H1 (cell line): ENCODE results near the gene GRAMD1B. TPM values are rescaled to one million over a fixed set of nuclear protein-coding genes. Genes with fewer than 3 reads are reported as not detected.
A peak's percentile ranks its signal among the peaks of the same experiment; 100 is the strongest.

ENCODE experiments used
- CTCF ChIA-PET: fragments of 300-600 bp; sonication (Branson Sonifier 250); formaldehyde crosslinking; loops from one replicate; lab custom pipeline; 2021; ENCODE audit not compliant: partially characterized antibody; lab: Charles Lee
- POLR2A ChIA-PET: fragments of 300-600 bp; sonication (Branson Sonifier 250); formaldehyde crosslinking; loops from one replicate; lab custom pipeline; 2021; ENCODE audit warnings: inconsistent platforms; ENCODE audit not compliant: partially characterized antibody; lab: Charles Lee
- DNase-seq, 2 experiments: peaks; one replicate each; pipeline versions ENCODE4 v3.0.0 to v3.0.0-alpha.2; 2010 to 2022; ENCODE audit warnings: low spot score in 2 of 2, low read depth in 1 of 2, mixed read lengths in 1 of 2
- FAIRE-seq: peaks from 2 replicates; lab custom pipeline; 2011; peaks lifted over from hg19 to GRCh38; lab: Jason Lieb, UNC
- H2AFZ ChIP-seq: 2 replicates; pipeline ENCODE4 v1.8.1; 2012; ENCODE audit warnings: low read length, inconsistent platforms
- H2AK5ac ChIP-seq: 2 replicates; pipeline ENCODE4 v1.6.1; 2013; ENCODE audit warnings: low read depth, low read length
- H2BK120ac ChIP-seq: replicated peaks from 2 replicates; pipeline ENCODE3; 2013; ENCODE audit warnings: low read depth, low read length, inconsistent platforms
- H2BK12ac ChIP-seq: 2 replicates; pipeline ENCODE4 v1.6.1; 2013; ENCODE audit warnings: low read depth, low read length
- H2BK15ac ChIP-seq: 2 replicates; pipeline ENCODE4 v1.6.1; 2013; ENCODE audit warnings: low read length
- H2BK20ac ChIP-seq: 2 replicates; pipeline ENCODE4 v1.6.1; 2013; ENCODE audit warnings: low read length
- H2BK5ac ChIP-seq: 2 replicates; pipeline ENCODE4 v1.6.1; 2013; ENCODE audit warnings: low read depth, low read length
- H3K14ac ChIP-seq: 2 replicates; pipeline ENCODE4 v1.6.1; 2013; ENCODE audit warnings: inconsistent platforms; ENCODE audit not compliant: insufficient read length
- H3K18ac ChIP-seq: 2 replicates; pipeline ENCODE4 v1.6.1; 2013; ENCODE audit warnings: low read length; ENCODE audit errors: extremely low read depth
- H3K23ac ChIP-seq: 2 replicates; pipeline ENCODE4 v1.6.1; 2013; ENCODE audit warnings: inconsistent platforms; ENCODE audit not compliant: insufficient read length
- H3K23me2 ChIP-seq: 2 replicates; pipeline ENCODE4 v1.6.1; 2013; ENCODE audit warnings: low read depth, low read length
- H3K27ac ChIP-seq: 2 replicates; pipeline ENCODE4 v1.6.1; 2011; ENCODE audit warnings: low read depth, low read length, inconsistent platforms
- H3K27me3 ChIP-seq, 4 experiments: replicated peaks in 1 of 4; 1 replicate in 1 of 4; 2 replicates in 3 of 4; pipeline versions ENCODE4 v1.6.1 to v1.8.1; 2011 to 2013; ENCODE audit warnings: low read length in 3 of 4, mild to moderate bottlenecking in 3 of 4, inconsistent platforms in 2 of 4, mixed read lengths in 2 of 4, moderate library complexity in 1 of 4; ENCODE audit not compliant: control insufficient read depth in 3 of 4, insufficient read depth in 3 of 4; ENCODE audit errors: extremely low read depth in 1 of 4
- H3K36me3 ChIP-seq, 4 experiments: 2 replicates each; pipeline versions ENCODE4 v1.6.1 to v1.8.1; 2011 to 2013; ENCODE audit warnings: mild to moderate bottlenecking in 4 of 4, low read length in 3 of 4, moderate library complexity in 2 of 4, control low read depth in 1 of 4, inconsistent platforms in 1 of 4; ENCODE audit not compliant: insufficient read depth in 4 of 4, control insufficient read depth in 2 of 4
- H3K4ac ChIP-seq: replicated peaks from 2 replicates; pipeline ENCODE3; 2013; ENCODE audit warnings: low read length, low read depth, mixed read lengths, inconsistent platforms; ENCODE audit not compliant: insufficient read length
- H3K4me1 ChIP-seq, 4 experiments: replicated peaks in 1 of 4; 1 replicate in 1 of 4; 2 replicates in 3 of 4; pipeline versions ENCODE4 v1.6.1 to v1.8.1; 2011 to 2013; ENCODE audit warnings: low read length in 3 of 4, inconsistent platforms in 2 of 4, mixed read lengths in 1 of 4; ENCODE audit not compliant: insufficient read depth in 4 of 4, control insufficient read depth in 3 of 4
- H3K4me2 ChIP-seq, 2 experiments: 2 replicates each; pipeline versions ENCODE4 v1.6.1 to v1.8.1; 2011 to 2013; ENCODE audit warnings: low read depth in 2 of 2, low read length in 2 of 2, control low read depth in 1 of 2, inconsistent platforms in 1 of 2, mild to moderate bottlenecking in 1 of 2; ENCODE audit not compliant: insufficient read depth in 1 of 2
- H3K4me3 ChIP-seq, 4 experiments: fragments of 200-600, 300-600 bp in 1 of 4; sonication (generic), shearing (Covaris generic), sonication (Bioruptor Twin) in 1 of 4; 2 replicates each; pipeline versions ENCODE4 v1.5.1 to v1.8.1; 2011 to 2016; ENCODE audit warnings: low read length in 4 of 4, low read depth in 3 of 4, control low read depth in 2 of 4, inconsistent platforms in 2 of 4, mild to moderate bottlenecking in 2 of 4, mixed read lengths in 1 of 4, moderate library complexity in 1 of 4; ENCODE audit not compliant: insufficient read depth in 2 of 4; ENCODE audit errors: extremely low read depth in 1 of 4
- H3K56ac ChIP-seq: replicated peaks from 2 replicates; pipeline ENCODE3; 2013; ENCODE audit warnings: low read depth, mild to moderate bottlenecking, mixed read lengths, low read length, inconsistent platforms; ENCODE audit not compliant: insufficient read length
- H3K79me1 ChIP-seq: 2 replicates; pipeline ENCODE4 v1.6.1; 2013; ENCODE audit warnings: low read depth, low read length, control low read depth
- H3K79me2 ChIP-seq, 2 experiments: 2 replicates each; pipeline versions ENCODE4 v1.6.1 to v1.8.1; 2012 to 2013; ENCODE audit warnings: low read length in 2 of 2, mild to moderate bottlenecking in 2 of 2, inconsistent platforms in 1 of 2; ENCODE audit not compliant: insufficient read depth in 2 of 2, control insufficient read depth in 1 of 2
- H3K9ac ChIP-seq, 4 experiments: replicated peaks in 1 of 4; 1 replicate in 1 of 4; 2 replicates in 3 of 4; pipeline versions ENCODE4 v1.6.1 to v1.8.1; 2011 to 2013; ENCODE audit warnings: low read depth in 3 of 4, low read length in 3 of 4, control low read depth in 2 of 4, mild to moderate bottlenecking in 2 of 4, moderate library complexity in 2 of 4, inconsistent platforms in 1 of 4; ENCODE audit errors: extremely low read depth in 1 of 4
- H3K9me3 ChIP-seq, 2 experiments: 2 replicates each; pipeline versions ENCODE4 v1.6.1 to v1.8.1; 2012 to 2013; ENCODE audit warnings: mild to moderate bottlenecking in 2 of 2, moderate library complexity in 2 of 2, control low read depth in 1 of 2, inconsistent platforms in 1 of 2, low read depth in 1 of 2, low read length in 1 of 2, mixed read lengths in 1 of 2; ENCODE audit not compliant: insufficient read depth in 2 of 2
- H4K20me1 ChIP-seq, 2 experiments: replicated peaks in 1 of 2; 2 replicates each; pipeline versions ENCODE3 to v1.8.1; 2011 to 2013; ENCODE audit warnings: inconsistent platforms in 2 of 2, low read length in 2 of 2, mild to moderate bottlenecking in 1 of 2; ENCODE audit not compliant: insufficient read depth in 2 of 2, control insufficient read depth in 1 of 2
- H4K5ac ChIP-seq: 2 replicates; pipeline ENCODE4 v1.6.1; 2013; ENCODE audit warnings: low read length, low read depth, mixed read lengths, inconsistent platforms; ENCODE audit not compliant: insufficient read length
- H4K8ac ChIP-seq: 2 replicates; pipeline ENCODE4 v1.8.0; 2013; ENCODE audit warnings: mild to moderate bottlenecking, moderate library complexity, low read length, inconsistent platforms; ENCODE audit not compliant: insufficient read depth; ENCODE audit errors: extremely low read depth
- H4K91ac ChIP-seq: replicated peaks from 2 replicates; pipeline ENCODE3; 2013; ENCODE audit warnings: low read length, mixed read lengths, inconsistent platforms; ENCODE audit not compliant: insufficient read length
- PHF8 ChIP-seq: fragments of 200-600 bp; sonication (generic); conservative IDR thresholded peaks from 2 replicates; pipeline ENCODE4 v1.7.1; 2012; ENCODE audit warnings: low read depth, mild to moderate bottlenecking, inconsistent platforms, low read length, moderate library complexity
- WGBS, 2 experiments: shearing (Covaris generic) in 1 of 2; methylation state at CpG; one replicate each; pipeline versions ENCODE4 v1.1.6 to v1.1.7; 2013 to 2015; ENCODE audit warnings: low lambda C conversion rate in 2 of 2, mixed read lengths in 2 of 2, inconsistent platforms in 1 of 2, low coverage in 1 of 2, missing lambda C conversion rate in 1 of 2; ENCODE audit not compliant: insufficient replicate concordance in 2 of 2, insufficient coverage in 1 of 2, insufficient read length in 1 of 2; ENCODE audit errors: extremely low coverage in 1 of 2, missing lambda C conversion rate in 1 of 2; 5-methylcytosine and 5-hydroxymethylcytosine counted together
- polyA plus RNA-seq, 7 experiments: library from polyadenylated mRNA; depleted of rRNA in 3 of 7; stranded (reverse) in 5 of 7; unstranded in 2 of 7; fragments of >200 nt in 5 of 7; fragments of 200-250 nt in 2 of 7; gene quantifications; 1 replicate in 5 of 7; 2 replicates in 1 of 7; 4 replicates in 1 of 7; pipeline versions ENCODE4 v1.2.1 to v1.2.3, GENCODE V29; 2011 to 2013; ENCODE audit warnings: missing spikeins in 2 of 7, mixed read lengths in 2 of 7
- total RNA-seq: library from RNA; stranded (reverse); fragmentation: NEBNext Ultra II Directional; extraction: Animal tissue kit (Norgen Biotek cat#: 25700); gene quantifications from 2 replicates; pipeline ENCODE4 v1.2.1, GENCODE V29; 2021

The GRAMD1B gene
- total and polyA plus RNA-seq, 2 of the 8 experiments (the other 6 are each of a cell fraction or from before 2014, with no cell fraction given) = 10.1 to 21.2 TPM

DNA sequence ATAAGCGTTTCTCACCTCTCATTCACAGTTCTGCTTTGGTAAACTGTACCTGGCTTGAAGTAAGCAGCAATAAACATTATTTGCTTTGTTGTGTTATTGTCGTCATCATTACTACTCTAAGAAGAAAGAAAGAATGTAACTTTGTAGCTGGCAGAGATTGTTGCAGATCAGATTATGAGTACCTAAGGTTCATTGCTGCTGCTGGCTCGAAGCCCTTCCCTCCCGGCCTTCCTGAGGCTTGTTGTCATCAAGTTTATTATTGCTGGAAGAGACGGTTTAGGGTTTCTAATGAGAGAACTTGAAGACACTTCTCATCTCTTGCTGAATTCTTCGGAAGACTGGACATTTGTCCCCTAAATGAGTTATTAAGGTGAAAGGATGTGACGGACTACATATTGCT is 101.3 kb downstream of the GRAMD1B start:
- POLR2A ChIA-PET = no interaction called here
- H2BK5ac ChIP-seq = no peak overlapping the region
- H3K79me2 ChIP-seq = no peaks in the 10 kb centered on the region; a peak in 1 of 4 replicates
- H2BK12ac ChIP-seq = 0 out of 2 replicates have a peak overlapping the region, but pooled peaks have one; percentile 19
- H3K23ac ChIP-seq = no peak overlapping the region
- no peak overlapping the region for H2BK120ac ChIP-seq
- no peak overlapping the region for H3K18ac ChIP-seq
- no peak overlapping the region for H2BK15ac ChIP-seq
- H3K36me3 ChIP-seq = no peaks in the 10 kb centered on the region
- WGBS, 2 experiments = 83% methylated on average over 7 of the region's 7 CpGs; no CpG with 5 or more reads in 1 of the 2 experiments
- CTCF ChIA-PET = interaction anchor here (1.0 to 3.9 kb wide), 6 partner anchors 8 to 45 kb away, joined by 3 to 19 read pairs (median 8); no protein-coding TSS in a partner anchor
- H3K4me1 ChIP-seq = peaks cover 2 to 18% (median 8%) of the 10 kb centered on the region in 4 experiments; a peak in 6 of 7 replicates
- H3K27ac ChIP-seq = no peak overlapping the region
- no peak overlapping the region for H3K4me2 ChIP-seq
- no peak overlapping the region for H2AFZ ChIP-seq
- H3K14ac ChIP-seq = no peak overlapping the region
- no peak overlapping the region for H4K8ac ChIP-seq
- no peak overlapping the region for H3K4ac ChIP-seq
- no peak overlapping the region for H2AK5ac ChIP-seq
- H3K23me2 ChIP-seq = no peaks in the 10 kb centered on the region; the same call in 1 of the 2 replicates
- FAIRE-seq (no peak), DNase-seq (no peak)
- H2BK20ac ChIP-seq = no peak overlapping the region
- H3K27me3 ChIP-seq = no peaks in the 10 kb centered on the region
- no peak overlapping the region for H3K9ac ChIP-seq
- no peak overlapping the region for H4K91ac ChIP-seq
- H3K9me3 ChIP-seq = no peaks in the 10 kb centered on the region
- H3K79me1 ChIP-seq = no peaks in the 10 kb centered on the region; the same call in 1 of the 2 replicates
- H3K4me3 ChIP-seq = no peak overlapping the region
- H3K56ac ChIP-seq = no peak overlapping the region
- no peak overlapping the region for H4K5ac ChIP-seq
- H4K20me1 ChIP-seq = no peaks in the 10 kb centered on the region
- TF ChIP-seq PHF8 = no peak
